HG02970 (cell line): ENCODE results near the gene POC1B.
A peak's percentile ranks its signal among the peaks of the same experiment; 100 is the strongest.

ENCODE experiments used
- ATAC-seq: cut with Tn5 transposase; IDR thresholded peaks from one replicate; pipeline ENCODE4 v1.9.1; 2021; ENCODE audit warnings: mild to moderate bottlenecking, moderate library complexity, moderate number of reproducible peaks; ENCODE audit not compliant: unreplicated experiment, low FRiP score

Gene POC1B

DNA sequence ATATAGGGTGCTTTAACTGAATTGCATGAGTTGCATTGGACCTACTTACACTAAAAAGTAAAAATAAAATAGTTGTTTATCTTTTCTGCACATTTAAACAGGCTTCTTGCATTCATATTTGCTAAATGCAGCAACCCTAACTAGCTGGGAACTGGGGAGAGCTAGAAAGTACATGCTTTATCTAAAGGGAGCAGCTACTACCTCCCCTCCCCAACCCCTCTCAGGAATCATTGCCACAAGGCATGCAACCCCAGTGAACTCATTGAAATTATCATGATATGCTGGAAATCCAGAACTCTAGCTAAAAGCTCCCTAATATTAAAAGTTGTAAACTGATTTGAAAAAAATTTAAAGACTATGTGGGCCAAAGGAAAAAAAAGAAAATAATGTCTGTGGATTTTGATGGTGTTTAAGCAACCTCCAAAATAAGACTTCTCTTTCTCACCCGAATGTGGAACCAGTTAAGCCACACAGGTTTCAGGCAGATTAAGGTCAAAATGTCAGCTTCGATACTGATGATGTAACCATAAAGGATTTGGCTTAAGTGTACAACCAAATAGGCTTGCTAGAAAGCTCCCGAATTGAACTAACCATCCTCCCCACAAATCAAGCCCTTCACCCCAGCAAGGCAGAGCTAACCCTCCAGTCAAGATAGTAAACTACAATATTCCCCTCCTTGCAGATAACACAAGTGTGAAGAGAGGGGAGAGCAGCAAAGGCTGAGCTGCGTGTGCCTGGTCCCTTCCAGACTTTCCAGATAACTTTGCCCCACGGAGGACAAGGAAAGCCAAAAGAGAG is 13.8 kb upstream of the POC1B start:
- ATAC-seq = no peak

DNA sequence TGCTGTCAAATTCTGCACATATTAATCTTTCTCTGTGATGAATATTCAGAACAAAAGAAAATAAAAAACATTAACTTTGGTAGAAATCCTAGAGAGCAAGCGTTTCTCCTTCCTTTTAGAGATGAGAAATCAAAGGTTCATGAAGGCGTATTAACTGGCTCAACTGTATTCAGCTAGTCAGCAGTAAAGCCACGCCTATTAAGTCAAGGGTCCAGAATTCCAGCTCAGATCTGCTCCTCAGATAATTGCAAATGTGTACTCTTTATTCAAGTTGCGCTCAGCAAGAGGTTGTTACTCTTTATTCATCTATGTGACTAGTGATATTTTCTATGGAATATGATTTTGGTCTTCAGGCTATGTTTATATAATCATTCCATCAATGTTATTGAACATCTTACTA is 13.1 kb upstream of the POC1B start:
- no peak for ATAC-seq

DNA sequence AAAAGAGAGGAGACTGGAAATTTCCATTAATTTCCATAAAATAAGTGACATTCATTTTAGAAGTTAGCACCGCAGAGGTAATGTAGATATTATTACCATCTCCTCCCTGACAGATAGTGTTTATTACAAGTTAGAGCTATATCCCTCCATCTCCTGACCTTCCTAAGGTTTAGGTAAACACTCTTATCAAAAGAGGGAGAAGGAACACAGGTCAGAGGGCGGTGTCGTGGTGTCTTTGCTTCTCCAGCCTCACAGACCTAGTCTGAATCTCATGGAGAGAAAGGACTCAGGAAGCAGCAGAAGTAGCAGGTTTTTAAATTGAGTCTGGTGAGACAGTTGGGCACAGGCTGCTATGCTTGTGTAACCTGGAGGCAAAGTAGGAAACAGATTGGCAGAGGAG is 11.5 kb upstream of the POC1B start:
- ATAC-seq = no peak

DNA sequence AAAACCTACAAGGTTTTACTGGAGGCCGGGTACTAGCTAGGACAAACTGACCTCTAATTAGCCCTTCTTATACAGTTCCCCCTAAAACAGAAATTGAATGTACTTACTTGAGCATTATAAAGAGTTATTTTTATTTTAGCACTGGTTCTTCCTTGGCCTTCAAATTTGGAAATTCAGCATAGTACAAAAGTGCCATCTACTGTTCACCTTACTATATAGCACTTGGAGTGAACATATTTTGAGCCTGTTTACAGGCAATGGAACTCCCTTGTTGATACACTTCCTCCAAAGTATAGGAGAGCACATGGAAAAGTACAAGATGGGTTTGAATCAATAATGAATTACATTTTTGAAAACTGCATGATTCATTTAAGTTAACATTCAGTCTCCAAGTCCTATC is 3.9 kb upstream of the POC1B start:
- ATAC-seq = no peak

DNA sequence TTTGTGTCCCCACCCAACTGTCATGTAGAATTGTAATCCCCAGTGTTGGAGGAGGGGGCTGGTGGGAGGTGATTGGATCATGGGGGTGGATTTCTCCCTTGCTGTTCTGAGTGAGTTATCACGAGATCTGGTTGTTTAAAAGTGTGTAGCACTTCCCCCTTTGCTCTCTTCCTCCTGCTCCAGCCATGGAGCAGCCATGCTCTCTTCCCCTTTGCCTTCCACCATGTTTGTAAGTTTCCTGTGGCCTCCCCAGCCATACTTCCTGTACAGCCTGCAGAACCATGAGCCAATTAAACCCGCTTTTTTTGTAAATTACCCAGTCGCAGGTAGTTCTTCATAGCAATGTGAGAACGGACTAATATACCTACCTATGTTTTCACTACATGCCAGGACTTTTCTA is 2.6 kb upstream of the POC1B start:
- ATAC-seq = no peak

DNA sequence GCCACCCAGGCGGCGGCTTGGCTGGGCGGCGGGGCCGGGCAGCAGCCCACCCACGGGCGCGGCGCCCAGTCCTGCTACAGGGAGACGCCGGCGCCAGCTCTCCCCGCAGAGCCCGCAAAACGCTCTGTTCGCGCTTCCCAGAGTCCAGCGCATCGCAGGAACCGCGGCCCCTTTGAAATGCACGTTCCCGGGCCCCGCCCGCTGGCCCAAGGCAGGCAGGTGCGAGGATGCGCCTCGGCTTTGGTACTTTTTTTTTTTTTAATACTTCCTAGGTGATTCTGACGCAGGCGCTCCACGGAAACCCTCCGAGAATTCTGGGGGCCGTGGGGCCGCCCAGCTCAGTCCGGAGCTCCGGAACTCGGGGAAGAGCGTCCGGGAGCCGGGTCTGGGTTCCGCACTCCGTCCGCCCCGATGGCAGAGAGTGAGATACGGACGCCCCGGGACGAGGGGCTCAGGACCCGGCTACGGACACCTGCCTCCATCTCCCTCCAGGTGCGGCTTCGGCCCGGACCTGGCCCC is 483 bp downstream of the POC1B start:
- ATAC-seq = peak; percentile 35

DNA sequence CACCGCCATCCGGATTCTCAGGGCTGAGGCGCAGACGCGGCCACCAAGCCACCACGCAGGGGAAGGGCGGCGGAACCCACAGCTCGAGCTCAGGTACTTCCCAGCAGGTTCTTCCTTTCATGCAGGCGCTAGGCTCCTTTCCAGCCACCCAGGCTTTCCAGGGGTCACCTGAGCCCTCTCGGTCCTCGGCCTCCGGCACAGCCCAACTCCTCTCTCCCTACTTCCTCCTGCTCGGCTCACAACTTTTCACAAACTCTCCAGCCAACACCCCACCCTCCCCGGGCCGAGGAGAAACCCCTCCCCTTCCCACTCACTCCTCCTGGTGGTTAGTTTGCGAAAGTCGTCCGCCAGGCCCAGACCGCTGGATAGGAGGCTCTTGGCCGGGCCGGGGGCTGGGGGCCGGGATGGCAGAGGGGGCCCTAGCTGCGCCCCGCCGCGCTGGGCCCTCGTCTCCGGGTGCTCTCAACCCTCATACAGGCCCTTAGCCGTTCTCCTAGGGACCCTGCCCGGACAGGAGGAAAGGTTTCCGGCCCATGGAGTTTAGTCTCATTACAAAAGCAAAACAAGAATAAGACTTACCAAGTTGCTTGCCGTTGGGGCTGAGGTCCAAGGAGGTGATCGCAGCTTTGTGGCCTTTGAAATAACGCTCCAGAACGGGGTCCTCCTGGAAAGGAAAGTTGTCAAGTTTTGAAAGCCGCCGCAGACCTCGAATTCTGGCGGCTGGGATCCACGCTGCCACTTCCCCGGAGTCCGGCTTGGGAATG is 1.1 kb downstream of the POC1B start, which contains the start of gene GALNT4:
GALNT4 (minus strand) TSS at position 256 of the 764 bp plus-strand sequence; CDS start at position 9, 247 bp downstream.
- peak; percentile 63 for ATAC-seq

DNA sequence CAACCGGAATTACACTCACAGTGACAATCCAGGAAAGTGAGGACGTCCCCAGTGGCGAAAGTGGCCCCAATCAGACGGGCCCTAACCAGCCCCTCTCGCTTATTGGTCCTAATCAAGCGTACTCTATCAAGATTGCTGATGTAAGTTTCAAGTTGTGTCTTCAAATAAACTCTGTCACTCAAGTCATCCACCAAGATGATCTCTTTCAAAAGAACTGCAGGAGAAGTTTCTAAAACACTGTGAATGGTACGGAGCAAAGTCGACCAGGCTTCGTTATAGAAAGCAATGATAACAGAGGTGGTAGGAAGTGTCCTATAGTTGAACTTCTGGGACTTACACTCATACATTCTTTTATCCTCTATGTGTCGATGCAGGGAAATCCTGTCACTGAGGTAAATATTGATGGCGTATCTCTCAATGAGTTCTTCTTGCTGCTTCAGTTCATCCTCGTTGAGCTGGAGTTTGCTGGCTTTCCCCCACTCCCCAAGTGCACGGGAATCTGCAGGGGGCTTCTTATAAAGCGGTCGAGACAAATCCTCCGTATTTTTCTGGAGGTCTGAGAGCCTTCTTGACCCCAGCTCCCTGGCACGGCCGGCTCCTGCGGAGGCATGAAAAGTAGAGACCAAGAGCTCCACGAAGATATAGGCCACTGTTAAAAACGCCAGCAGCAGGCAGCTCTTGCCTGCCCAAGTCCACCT is 1.9 kb downstream of the POC1B start:
- no peak for ATAC-seq

DNA sequence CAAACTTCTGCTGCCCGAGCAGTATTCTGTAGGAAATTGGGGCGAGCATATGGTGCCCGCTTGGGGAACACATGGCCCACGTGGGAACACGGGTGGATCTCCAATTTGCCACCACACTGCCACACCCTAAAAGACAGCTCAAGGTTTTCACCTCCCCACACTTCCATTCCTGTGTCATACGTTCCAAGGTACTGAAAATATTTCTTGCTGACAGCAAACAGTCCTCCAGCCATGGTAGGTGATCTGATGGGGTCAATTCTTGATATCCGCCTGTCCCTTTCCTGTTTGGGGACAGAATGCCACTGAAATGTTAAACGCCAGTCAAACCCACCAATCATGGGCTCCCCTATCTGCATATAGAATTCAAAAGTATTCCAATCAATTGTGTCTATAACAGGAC is 2.5 kb downstream of the POC1B start:
- no peak for ATAC-seq

DNA sequence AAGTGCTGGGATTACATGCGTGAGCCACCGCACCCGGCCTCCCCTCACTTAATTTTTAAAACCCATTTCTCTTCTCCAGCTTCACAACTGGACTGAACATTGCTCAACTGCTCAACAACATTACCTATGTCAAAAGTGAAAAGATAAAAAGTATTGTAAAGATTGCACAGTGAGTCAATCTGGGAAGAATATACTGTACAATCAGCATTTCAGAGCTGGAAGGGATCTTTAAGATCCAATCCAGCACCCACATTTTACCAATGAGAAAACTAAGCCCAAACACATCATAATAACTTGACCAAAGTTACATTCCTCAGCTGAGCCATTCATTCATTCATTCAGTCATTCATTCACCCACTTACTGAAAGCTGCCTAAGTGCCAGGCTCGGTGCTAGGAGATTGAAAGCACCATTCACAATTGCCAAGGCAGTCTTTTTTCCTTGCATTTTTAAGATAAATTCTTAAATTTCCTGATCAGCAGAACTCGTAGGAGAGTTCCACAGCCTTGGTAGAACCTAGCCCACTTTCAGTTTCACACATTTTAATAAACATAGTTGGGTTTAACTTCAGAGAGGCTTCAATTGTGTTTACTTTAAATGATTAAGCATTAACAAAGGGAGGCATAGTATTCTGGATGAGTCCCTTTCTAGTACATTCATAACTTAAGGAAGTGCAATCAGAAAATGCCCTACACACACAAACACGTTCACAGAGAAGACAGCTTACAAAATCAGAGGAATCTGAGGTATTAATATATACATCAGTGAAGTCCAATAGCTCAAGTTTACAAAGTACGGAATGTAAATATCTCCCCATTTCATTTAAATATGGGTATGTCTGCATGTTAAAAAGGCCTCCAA is 4.3 kb downstream of the POC1B start:
- ATAC-seq = no peak

DNA sequence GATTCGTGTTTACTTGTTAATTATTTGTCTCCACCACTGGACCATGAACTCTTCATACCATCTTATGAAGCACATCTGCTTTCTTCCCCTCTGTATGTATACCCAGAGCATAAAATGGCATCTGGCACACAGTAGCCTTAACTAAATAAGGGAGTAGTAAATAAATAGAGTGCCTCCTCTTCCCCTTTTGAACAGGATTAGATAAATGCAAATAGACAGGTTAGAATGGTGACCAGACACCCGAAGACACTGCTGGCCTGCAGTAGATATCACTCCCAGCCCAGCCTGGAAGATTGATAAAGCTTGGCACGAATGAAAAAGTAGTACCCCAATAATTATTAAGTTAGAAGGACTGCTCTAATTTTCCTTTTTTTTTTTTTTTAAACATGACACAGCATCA is 8.1 kb downstream of the POC1B start:
- ATAC-seq = no peak

DNA sequence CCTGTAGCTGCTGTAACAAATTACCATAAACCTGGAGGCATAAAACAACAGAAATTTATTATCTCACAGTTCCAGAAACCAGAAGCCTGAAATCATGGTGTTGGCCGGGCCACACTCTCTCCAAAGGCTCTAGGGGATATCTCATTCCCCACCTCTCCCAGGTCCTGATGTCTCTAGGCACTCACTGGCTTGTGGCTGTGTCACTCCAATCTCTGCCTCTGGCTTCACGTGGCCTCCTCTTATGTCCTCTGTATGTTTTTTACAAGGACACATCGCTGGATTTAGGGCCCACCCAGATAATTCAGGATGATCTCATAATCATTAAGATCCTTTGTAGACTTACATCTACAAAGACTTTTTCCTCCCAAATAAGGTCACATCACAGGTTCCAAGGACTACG is 9.2 kb downstream of the POC1B start:
- no peak for ATAC-seq

DNA sequence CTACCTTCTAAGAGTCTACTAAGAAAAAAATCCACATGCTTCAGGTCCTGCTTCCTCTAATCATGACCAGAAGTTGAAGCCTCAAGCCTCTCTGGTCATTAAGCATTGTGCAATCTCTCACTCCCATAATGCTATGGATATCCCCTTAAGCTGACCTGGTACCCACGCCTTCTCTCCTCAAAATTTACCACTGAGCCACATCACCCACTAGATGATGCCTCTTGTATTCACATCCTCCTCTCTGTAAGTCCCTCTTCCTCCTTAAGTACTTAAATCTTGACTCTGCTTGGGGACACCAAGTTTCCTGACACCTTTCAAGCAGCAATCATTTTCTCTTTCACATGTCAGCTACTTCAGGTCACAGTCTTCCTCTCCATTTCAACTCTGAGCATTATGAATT is 11.1 kb downstream of the POC1B start:
- peak; percentile 67 for ATAC-seq

DNA sequence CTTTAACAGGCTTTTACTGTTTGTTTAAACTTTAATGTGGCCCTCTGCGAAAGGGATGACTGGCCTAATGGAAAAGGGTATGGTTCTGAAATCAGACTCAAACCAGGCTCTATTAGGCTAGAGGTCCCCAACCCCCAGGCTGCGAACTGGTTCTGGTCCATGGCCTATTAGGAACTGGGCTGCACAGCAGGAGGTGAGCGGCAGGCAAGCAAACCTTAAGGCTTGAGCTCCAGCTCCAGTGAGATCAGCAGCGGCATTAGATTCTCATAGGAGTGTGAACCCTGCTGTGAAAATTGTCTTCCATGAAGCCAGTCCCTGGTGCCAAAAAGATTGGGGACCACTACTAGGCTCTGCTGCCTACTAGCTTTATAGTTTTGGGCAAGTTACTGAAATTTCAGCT is 12.3 kb downstream of the POC1B start:
- no peak for ATAC-seq

DNA sequence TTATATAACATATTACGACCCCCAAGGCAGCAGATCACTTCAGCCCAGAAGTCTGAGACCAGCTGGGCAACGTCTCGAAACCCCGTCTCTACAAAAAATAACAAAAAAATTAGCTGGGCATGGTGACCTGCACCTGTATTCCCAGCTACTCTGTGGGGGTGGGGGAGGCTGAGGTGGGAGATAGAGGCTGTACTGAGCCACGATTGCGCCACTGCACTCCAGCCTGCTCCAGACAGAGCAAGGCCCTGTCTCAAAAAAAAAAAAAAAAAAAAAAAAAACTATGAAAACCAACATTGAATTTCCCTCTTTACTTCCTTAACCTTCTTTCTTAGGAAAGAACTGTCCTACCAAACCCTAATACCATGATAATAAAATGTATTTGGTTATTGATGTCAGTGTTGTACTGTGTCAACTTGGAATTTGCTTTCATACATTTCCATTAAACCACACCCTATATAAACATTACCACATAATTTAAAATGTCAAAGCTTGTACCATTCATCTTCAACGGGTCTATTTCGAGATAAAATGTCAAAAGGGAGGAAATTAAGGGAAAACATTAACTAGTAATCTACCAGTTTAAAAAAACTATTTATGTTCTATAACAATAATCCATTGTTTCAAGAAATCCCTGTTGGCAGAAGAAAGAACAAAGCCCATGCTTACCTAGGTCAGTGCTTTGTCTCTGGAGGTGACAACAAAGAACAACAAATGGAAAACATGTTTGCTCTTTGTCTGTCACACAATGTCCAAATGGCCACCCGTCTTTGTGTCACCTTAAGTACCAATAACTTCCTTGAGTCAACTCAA is 18.6 kb downstream of the POC1B start:
- ATAC-seq = no peak

DNA sequence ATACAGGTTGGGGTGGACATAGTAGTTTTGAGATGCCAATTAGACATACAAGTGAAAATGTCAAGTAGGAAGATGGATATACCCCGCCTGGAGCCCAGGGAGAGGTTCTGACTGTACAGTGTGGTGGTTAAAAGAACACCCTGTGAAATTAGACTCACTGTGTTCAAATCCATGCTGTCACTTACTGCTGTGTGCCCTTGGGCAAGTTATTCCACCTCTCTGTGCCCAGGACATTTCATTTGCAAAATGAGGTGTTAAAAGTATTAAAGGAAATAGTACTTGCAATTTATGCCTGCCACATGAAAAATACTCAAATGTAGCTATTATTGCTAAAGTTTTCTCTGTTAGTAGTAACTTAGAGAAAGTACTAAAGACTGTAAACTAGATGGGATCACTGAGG is 19.8 kb downstream of the POC1B start:
- ATAC-seq = no peak

DNA sequence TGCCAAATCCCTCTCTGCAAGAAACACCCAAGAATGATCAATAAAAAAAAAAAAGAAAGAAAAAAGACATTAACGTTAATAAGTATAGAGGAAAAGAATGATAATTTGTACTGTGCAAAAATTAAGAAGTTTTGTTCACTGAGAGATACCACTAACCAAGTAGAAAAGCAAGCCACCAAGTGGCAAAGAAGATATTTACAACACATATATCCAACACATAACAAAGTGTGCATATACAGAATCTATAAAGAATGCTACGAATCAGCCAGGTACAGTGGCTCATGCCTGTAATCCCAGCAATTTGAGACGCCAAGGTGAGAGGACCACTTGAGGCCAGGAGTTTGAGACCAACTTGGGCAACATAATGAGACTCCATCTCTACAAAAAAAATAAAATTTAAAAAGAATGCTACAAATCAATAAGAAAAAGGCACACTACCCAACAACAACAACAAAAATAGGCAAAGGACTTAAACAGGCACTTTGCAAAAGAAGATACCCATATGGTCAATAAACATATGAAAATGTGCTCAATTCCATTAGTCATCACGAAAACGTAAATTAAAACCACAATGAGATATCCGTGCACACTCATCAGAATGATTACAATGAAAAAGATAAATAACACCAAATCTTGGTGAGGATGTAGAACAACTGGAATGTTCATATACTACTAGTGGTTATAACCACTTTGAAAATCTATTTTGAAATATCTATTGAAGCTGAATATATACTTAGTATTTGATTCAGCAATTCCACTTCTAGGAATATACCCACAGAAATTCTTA is 21.1 kb downstream of the POC1B start:
- no peak for ATAC-seq

DNA sequence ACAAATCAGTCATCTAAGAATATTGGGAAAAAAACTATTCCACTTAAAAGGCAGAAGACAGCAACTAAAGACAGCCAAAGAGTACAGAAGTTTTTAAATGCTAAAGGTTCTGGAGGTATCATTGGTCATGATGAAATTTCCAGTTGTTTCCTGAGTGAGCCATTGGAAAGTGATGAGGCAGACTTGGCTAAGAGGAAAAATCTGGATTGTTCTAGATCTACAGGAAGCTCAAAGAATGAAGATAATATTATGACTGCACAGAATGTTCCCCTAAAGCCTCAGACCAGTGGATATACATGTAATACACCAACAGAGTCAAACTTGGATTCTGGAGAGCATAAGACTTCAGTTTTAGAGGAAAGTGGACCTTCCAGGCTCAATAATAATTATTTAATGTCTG is 24.1 kb downstream of the POC1B start:
- no peak for ATAC-seq

DNA sequence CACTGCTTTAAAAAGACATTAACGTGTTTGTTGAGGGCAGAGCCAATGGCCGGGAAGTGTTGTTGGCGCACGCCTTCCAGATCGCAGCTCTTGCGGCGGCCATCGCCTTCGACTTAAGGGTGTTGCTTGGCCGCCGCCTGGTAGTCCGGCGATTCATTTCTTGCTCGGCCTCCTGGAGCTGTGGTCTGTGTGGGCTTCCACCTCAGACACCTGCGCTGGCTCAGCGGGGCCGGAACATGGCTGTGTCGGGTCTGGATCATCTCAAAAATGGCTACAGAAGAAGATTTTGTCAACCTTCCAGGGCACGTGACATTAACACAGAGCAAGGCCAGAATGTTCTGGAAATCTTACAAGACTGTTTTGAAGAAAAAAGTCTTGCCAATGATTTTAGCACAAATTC is 26.0 kb downstream of the POC1B start:
- no peak for ATAC-seq
